Suppressor macrophage treated with lipopolysaccharide for 1 hour (primary cell): ENCODE data around the gene CPT1B.
A peak's percentile ranks its signal among the peaks of the same experiment; 100 is the strongest.
"Not testable (repeated sequence)": the region's sequence is repeated elsewhere in the genome, so short reads cannot be mapped to it uniquely, and the experiment has no call there.

ENCODE experiments used
- DNase-seq, 3 donors: peaks; one replicate each; pipeline ENCODE4 v3.0.0-alpha.2; 2020 to 2022

CPT1B gene

GRCh38 chr22:50608996-50609395 lies 30.8 kb upstream of the CPT1B start:
- no peak for DNase-seq

DNA sequence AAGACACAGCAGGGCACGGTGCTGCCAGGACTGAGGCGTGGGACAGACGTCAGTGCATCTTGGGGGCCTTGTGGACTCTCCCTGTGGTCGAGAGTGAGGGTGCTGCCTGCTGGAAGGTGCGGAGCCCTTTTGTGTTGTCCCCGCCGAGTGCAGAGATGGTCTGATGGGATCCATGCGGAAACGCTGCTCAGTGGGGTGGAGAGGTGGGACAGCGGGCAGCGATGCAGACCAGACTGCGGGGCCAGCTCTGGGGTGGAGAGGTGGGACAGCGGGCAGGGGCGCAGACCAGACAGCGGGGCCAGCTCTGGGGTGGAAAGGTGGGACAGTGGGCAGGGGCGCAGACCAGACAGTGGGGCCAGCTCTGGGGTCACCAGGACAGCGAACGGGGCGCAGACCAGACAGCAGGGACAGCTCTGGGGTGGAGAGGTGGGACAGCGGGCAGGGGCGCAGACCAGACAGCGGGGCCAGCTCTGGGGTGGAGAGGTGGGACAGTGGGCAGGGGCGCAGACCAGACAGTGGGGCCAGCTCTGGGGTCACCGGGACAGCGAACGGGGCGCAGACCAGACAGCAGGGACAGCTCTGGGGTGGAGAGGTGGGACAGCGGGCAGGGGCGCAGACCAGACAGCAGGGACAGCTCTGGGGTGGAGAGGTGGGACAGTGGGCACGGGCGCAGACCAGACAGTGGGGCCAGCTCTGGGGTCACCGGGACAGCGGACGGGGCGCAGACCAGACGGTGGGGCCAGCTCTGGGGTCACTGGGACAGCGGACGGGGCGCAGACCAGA lies 30.0 kb upstream of the CPT1B start:
- not testable (repeated sequence) for DNase-seq

DNA sequence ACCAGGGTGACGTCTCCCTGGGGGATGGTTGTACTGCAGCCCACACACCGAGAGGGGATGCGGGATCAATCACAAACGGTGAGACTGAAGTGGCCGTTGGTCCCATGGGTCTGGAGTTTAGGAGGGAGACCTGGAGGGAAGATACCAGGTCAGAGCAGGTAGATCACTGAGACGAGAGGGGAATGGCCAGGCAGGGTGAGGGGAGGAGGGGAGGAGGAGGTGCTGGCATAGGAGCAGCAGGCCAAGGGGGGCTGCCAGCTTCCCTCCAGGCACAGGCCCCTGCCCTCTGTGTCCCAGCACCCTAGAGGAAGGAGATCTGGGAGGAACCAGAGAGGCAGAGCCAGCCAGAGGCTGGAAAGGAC lies 29.4 kb upstream of the CPT1B start:
- no peak for DNase-seq

- DNase-seq: no peak
These were observed 28.9 kb upstream of the CPT1B start for GRCh38 chr22:50606946-50607658.

GRCh38 chr22:50606165-50606945 lies 28.1 kb upstream of the CPT1B start:
- DNase-seq: no peak

- DNase-seq: no peak
These were observed 27.4 kb upstream of the CPT1B start for GRCh38 chr22:50605613-50606074.

GRCh38 chr22:50605002-50605612 lies 26.9 kb upstream of the CPT1B start:
- no peak for DNase-seq

DNA sequence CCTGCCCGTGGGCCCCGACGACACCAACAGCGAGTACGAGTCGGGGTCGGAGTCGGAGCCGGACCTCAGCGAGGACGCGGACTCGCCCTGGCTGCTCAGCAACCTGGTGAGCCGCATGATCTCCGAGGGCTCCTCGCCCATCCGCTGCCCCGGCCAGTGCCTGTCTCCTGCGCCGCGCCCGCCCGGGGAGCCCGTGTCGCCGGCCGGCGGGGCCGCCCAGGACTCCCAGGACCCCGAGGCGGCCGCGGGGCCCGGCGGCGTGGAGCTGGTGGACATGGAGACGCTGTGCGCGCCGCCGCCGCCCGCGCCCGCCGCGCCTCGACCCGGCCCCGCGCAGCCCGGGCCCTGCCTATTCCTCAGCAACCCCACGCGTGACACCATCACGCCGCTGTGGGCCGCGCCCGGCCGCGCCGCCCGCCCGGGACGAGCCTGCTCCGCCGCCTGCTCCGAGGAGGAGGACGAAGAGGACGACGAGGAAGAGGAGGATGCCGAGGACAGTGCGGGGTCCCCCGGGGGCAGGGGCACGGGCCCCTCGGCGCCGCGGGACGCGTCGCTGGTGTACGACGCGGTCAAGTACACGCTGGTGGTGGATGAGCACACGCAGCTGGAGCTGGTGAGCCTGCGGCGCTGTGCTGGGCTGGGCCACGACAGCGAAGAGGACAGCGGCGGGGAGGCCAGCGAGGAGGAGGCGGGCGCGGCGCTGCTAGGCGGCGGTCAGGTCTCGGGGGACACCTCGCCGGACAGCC lies 26.2 kb upstream of the CPT1B start:
- DNase-seq: no peak

DNA sequence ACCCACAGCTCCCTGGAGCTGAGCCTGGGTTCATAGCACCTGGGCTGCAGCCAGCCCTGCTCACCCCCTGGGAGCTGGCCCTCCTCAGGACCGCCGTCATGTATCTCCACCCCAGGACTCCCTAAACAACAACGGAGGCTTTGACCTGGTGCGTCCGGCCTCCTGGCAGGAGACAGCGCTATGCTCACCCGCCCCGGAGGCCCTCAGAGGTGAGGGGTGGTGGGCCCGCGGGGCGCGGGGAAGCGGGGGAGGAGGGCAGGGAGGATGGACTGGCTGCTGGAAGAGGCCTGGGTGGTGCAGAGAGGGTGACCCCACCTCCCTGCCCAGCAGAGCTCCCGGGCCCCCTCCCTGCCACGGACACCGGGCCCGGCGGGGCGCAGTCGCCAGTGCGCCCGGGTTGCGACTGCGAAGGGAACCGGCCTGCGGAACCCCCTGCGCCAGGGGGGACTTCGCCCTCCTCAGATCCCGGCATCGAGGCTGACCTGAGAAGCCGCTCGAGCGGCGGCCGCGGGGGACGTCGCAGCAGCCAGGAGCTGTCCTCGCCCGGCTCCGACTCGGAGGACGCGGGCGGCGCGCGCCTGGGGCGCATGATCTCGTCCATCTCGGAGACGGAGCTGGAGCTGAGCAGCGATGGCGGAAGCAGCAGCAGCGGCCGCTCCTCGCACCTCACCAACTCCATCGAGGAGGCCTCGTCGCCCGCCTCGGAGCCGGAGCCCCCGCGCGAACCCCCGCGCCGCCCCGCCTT lies 25.5 kb upstream of the CPT1B start:
- DNase-seq: peak in 1 of 3 donors; percentile 17

DNA sequence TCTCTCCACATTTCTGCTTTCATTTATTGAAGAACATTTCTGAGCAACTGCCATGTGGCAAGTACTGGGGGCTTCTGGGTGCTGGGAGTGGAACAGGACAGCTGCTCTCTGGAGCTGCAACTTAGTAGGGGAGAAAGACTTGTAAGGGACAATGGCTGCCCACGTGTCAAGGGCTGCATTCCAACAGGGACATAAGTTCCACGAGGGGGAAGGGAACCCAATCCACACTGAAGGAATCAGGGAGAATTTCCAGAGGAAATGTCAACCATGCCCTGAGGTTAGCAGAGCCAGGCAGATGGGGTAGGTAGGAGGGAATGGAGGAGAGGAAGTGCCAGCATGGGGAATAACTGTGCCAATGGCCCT lies 24.1 kb upstream of the CPT1B start:
- no peak for DNase-seq

DNA sequence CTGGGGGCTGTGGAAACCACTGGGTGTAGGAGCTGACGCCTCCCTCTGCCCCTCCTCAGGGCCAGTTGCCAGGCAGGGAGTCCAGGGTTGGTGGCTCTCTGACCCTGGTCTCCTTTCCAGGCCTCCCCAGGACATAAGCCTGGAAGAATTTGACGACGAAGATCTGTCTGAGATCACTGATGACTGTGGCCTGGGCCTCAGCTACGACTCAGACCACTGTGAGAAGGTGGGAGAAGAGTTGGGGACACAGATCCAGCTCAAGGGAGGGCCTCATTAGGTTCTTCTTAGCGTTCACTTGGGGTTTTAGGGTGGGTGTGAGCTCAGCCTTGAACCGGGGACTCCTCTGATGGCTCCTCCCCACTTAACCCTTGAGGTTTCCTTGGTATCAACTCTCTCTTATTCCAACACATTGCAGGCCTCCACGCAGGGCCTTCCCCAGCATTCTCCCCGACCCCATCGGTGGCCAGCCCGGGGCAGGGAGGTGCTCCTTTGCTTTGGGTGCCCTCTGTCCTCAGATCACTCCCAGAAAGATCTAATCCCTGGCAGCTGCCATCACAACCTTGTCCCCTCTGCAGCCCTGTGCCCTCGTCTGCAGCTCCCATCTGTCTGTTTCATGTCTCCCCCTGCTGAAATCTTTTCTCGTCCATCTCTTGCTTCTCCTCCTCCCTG lies 23.6 kb upstream of the CPT1B start:
- no peak for DNase-seq

DNA sequence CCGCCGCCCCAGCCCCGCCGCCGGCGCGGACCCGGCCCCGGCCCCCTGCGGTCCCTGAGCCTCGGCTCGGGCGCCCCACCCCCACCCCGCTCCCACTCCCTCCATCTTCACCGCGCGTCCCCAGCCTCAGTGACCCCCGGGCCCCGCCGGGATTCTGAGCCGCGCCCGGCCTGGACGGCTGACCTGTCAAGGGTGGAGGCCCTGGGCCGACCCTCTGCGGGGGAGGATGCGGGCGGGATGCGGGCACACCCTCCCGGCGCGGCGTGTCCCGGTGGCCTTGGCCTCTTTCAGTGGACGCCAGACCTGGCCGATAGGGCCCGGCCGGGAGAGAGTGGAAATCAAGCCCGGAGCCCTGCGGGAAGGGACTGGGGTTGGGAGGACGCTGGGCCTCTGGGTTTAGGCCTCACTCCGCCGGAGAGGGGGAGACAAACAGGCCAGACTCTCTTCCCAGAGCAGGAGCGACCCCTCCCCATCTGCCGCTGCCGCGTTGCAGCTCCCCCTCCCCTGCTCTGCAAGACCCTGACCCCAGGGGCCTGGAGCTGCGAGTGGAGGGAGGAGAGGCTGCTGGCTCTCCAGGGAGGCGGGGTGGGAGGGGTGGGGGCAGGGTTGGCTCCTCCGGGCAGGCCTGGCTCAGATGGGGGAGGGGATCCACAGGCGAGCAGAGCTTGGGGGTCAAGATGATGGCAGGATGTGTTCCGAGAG lies 22.9 kb upstream of the CPT1B start:
- DNase-seq: no peak

- peak in 1 of 3 donors; percentile 30 for DNase-seq
These were observed 22.3 kb upstream of the CPT1B start, which contains the start of gene MAPK8IP2 for GRCh38 chr22:50600538-50600937. Gene MAPK8IP2, plus strand, starts transcription at chr22:50600793. Its CDS starts 26 bp downstream, at chr22:50600819.

- peak; percentile 38 to 80 (median 58) for DNase-seq
These were observed 21.7 kb upstream of the CPT1B start for GRCh38 chr22:50599816-50600455.

DNA sequence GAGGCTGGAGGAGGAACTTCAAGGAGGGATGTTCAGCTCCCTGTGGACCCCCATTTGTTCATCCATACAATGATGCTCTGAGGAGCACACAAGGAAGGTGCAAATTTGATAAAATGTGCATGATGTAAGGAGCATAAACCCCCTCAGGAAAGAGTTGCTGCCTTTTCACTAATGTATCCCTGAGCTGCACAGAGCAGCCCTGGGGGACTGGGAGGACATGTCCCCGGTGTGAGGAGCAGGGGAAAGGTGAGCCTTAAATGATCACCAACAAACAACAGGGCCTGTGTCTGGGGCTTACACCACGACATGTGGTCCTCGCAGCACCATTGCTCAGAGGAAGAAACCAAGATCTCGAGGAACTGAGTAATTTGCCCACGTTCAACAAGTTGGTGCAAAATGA lies 18.9 kb upstream of the CPT1B start:
- no peak for DNase-seq

GRCh38 chr22:50595189-50595588 lies 17.0 kb upstream of the CPT1B start:
- no peak for DNase-seq

DNA sequence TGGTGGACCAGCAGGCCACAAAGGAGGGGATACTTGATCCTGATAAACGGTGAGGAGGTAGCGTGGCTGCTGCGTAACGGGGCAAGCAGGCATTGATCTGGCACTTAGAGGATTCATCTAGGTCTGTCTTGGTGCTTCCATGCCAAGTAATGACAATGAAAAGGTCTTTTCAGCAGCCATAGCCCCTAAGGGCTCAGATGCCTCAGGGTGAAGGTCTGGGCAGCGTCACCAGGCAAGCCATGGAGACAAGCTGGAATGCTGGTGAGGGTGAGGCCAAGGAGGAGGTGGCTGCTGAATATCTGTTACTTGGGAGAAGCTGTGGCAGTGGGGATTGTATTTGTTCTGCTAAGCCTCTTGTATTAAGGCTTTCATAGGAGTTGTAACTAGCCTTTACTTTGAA lies 9.2 kb upstream of the CPT1B start:
- DNase-seq: no peak

DNA sequence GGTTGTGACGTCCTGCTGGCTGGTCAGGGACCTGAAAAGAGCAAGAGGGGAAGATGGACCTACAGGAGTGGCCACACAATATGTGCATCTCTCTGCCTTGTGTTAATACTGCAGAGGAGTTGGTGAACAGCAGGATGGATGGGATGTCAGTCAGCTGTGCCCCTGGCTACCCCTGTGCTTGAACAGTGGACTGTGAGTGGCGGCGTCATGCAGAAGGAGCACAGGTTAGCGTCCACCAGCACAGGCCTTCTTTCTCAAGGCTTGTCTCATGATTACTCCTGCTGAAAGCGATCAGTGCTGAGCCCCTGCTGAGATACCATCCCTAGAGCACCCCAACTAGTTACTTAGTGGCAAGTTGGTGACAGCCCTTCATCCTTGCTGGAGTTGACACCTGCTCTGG lies 8.2 kb upstream of the CPT1B start:
- no peak for DNase-seq

GRCh38 chr22:50585781-50586180 lies 7.6 kb upstream of the CPT1B start:
- no peak for DNase-seq

DNA sequence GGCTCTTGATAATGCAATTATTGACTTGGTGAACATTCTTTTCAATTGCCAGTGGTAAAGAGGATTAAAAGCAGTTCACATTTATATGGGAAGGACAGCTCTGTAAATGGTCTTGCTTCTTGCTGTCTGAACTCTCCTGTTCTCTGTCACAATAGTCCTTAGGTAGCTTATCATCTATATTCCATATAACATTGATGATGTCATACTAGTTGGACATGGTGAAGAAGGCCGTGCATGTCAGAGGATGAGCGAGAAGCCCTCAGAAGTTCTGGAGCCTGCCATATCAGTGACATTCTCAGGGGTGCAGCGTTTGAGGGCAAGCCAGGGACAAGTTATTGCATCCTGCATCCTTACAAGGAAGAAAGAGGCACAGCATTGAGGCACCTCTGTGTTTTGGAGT lies 7.0 kb upstream of the CPT1B start:
- DNase-seq: no peak
